ENCODE results near the gene TMEM150B.

TMEM150B gene

GRCh38 chr19:55325172-55325571 lies at the start of gene TMEM150B:
Gene TMEM150B, minus strand, starts transcription at chr19:55325341. Its CDS starts 4,305 bp downstream, at chr19:55321036.
- DNase-seq (ENCODE audit: low spot score), result no peak

DNA sequence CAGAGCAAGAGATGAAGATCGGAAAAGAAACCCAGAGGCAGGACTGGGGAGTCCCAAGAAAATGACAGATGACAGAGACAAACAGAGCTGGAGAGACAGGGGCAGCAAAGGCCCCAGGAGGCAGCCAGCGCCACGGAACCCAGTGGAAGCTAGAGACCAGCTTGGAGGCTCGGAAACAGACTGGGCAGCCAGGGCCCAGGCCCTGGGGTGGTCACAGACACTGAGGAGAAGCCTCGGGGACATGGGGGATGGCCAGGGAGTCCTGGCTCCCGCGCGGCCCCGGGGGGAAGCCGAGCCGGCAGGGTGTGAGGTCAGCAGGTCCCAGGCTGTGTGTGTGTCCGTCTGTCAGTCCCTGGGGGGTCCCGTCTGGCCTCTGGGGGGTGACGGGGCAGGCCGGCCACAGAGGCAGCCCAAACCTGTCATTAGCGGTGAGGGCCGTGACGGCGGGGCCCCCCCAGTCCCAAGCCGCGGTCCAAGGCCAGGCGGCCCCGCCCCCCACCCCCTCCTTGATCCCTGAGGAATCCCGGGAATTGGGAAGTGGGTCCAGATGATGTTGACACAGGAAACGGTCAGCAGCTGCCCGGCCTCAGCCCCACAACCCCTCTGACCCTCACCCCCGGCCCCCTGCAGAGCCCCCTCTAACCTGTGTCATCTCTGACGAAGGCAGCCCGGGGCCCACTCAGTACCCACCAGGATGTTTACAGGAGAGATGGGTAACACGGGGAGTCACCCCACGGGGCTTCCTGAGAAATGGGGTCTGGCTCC lies 49.0 kb upstream of the TMEM150B start:
- DNase-seq (ENCODE audit: low spot score), result no peak

DNA sequence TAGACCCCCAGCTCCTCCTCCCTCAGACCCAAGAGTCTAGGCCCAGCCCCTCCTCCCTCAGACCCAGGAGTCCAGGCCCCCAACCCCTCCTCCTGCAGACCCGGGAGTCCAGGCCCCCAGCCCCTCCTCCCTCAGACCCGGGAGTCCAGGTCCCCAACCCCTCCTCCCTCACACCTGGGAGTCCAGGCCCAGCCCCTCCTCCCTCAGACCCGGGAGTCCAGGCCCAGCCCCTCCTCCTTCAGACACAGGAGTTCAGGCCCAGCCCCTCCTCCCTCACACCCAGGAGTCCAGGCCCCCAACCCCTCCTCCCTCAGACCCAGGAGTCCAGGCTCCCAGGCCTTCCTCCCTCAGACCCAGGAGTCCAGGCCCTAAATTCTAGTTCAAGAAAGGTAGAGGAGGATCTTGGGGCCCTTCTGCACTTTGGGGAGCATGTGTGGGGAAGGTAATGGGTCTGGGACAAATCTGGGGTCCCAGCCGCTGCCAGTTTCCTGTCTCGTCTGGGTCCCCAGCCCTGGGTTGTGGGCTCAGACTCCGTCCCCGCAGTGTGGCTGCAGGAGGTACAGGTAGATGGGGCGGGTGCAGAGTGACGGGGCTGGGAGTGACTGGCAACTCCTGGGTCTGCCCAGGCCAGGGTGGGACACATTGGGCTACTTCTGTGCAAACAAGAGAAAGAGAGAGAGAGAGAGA lies 48.3 kb upstream of the TMEM150B start:
- DNase-seq (ENCODE audit: low spot score), result no peak

DNA sequence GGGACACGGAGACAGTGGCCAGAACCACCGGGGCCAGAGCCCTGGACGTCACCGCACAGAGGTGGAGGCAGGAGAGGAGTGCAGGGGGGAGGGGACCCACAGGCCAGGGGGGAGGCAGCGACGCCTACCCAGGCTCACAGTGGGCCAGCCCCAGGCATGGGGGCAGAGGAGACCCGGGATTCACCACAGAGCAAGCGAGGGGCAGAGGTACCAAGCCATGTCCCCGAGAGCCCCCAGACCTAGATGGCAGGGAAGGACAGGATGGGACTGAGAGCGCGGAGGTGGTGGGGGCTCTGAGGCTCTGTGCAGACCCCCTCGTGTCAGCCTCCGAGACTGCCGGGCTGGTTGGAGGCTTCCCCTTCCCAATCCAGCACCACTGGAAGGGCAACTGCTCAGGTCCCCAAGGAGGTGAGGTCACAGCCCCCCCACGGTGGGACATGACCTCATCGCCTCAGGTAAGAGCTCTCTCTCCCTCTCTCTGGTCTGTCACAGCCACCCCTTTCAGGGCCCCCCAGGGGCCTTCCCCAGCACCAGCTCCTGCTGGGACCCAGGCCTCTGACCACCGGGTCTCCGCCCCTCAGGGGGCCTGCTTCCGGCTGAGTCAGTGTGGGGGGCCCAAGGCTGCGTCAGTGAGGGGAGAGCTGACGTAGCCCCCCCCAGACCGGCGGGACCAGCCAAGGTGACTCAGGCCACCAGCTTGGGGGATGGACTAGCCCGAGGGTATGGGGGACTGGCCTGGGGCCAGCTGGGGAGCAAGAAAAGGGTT lies 47.4 kb upstream of the TMEM150B start:
- DNase-seq (ENCODE audit: low spot score), result no peak

DNA sequence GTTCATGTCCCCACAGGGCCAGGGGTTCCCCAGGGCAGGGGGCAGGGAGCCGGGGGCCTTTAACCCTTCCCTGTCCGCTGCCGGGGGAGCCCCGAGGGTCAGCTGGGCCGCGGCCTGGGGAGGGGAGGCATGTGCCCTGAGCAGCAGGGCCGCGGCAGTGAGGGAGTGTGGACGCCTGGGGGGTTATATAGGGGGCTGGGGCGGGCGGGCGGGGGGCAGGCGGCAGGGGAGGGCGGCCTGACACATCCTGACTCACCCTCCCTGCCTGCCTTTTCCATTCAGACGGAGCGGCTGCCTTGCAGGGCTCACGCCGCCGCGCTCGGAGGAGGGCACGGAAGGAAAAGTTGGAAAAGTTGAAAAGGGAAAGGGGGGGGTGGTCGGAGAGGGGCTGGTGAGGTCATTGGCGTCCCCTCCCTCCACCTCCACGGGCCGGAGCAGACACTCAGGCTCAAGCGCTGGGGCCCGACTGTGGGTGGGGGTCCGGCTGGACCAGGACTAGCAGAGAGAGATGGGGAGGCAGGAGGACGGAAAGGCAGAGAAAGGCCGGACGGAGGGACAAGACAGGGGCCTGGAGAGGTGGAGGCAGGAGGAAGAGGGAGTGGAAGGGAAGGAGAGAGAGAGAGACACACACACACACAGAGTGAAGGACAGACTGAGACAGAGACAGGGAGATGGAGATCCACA lies 45.3 kb upstream of the TMEM150B start, which contains the start of gene IL11:
IL11 (minus strand) TSS at position 159 of the 684 bp plus-strand sequence; CDS start at position 6, 153 bp downstream.
- no peak for DNase-seq (ENCODE audit: low spot score)

DNA sequence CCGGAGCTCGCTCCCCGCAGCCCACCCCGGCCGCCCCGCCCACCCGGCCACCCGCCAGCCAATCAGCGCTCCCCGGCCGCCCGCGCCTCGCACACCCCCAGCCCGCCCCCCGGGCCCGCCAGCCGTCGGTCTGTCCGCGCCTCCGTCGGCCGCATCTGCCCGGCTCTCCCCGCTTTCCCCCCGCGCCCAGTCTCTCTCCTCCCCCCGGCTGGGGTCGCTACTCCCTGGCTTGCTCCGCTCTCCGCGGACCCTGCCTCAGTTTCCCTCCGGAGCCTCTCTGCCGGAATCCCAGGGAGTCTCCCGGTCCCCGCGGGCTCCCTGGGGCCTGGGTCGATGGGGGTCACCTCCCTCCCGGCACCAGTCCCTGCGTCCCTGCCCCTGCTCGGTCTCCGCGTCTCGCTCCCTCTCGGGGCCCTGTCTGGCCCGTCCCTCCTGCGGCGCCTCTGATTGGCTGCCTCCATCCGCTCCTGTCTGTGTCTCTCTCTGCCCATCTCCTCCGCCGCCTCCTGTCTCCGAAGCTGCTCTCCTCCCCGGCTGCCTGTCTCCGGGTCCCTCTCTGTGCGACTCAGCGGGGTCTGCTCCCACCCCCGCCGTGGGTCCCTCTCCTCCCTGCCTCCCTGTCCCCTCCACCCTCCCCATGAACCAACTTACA lies 44.6 kb upstream of the TMEM150B start:
- no peak for DNase-seq (ENCODE audit: low spot score)

GRCh38 chr19:55368701-55369563 lies 43.8 kb upstream of the TMEM150B start:
- DNase-seq (ENCODE audit: low spot score), result no peak

DNA sequence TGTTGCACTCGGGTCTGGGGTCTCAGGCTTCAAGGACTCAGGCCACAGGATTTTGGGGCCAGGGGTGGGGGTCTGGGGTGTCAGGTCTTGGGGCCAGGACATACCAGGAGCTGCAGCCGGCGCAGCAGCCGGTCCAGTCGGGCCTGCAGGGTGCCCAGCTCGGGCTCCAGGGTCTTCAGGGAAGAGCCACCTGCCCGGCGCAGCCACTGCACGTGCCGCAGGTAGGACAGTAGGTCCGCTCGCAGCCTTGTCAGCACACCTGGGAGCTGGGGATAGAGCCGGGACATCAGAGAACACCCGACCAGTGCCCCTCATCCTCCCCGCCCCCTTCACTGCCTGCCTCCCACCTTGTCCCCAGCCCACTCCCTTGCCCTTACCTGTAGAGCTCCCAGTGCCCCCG lies 43.0 kb upstream of the TMEM150B start:
- DNase-seq (ENCODE audit: low spot score), result no peak

DNA sequence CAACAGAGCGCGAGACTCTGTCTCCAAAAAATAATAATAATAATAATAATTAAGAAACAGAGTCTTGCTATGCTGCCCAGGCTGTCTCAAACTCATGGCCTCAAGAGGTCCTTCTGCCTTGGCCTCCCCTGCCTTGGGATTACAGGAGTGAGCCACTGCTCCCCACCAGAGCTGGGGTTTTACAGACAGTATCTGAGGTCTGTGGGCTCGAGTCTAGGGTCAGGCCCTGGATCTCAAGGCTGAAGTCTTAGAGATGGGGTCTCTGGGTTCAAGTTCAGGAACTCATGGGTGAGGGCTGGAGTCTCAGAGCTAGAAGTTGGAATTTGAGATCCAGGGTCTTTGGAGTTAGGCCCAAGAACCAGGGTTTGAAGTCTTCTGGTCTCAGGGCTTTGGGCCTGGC lies 41.6 kb upstream of the TMEM150B start:
- no peak for DNase-seq (ENCODE audit: low spot score)

DNA sequence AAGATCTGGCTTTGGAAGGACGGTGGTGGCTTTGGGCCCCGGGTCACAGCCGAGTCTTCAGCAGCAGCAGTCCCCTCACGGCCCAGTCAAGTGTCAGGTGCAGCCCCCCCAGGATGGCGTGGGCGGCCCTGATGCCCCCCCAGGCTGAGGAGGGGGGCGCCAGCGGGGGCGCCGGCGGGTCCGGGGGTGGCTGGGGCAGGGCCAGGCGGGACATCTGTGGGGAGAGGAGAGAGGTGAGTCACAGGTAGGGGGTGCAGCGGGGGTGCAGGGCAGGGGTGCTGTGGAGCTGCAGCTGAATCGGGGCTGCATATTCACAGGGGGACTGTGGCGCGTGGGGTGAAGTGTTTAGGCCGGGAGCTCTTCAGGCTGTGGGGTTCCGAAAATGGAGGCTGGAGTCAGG lies 40.8 kb upstream of the TMEM150B start:
- no peak for DNase-seq (ENCODE audit: low spot score)

- DNase-seq (ENCODE audit: low spot score), result no peak
These were observed 40.1 kb upstream of the TMEM150B start for GRCh38 chr19:55365245-55365644.

DNA sequence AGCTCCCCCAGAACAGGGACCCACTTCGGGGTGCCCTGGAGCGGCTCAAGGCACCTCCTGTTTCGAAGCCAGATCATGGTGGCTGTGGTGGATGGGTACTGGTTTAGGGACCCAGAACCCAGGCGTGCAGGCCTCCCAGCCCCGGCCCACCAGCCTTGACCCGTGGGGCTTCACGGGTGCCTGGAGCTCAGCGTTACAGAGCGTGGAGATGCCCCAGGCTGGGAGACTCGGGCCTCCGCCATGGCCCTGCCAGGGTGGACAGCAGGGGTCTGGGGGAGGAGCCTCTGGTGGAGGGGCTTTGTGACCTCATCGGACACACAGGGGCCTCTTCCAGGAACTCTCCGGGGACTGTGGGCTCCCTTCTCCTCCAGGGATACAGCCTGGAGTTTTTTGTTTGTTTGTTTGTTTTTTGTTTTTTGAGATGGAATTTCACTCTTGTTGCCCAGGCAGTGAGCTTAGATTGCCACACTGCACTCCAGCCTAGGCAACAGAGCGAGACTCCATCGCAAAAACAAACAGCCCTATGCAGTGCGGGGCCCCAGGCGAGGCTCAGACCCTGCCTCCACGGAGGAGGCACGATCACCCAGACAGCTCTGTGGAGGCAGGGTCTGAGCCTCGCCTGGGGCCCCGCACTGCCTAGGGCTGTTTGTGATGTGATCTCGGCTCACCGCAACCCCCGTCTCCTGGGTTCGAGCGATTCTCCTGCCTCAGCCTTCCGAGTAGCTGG lies 38.0 kb upstream of the TMEM150B start, which contains the start of gene GARIN5B:
GARIN5B (minus strand) TSS at position 271 of the 727 bp plus-strand sequence; CDS start at position 77, 194 bp downstream.
- no peak for DNase-seq (ENCODE audit: low spot score)

- DNase-seq (ENCODE audit: low spot score), result no peak
These were observed 37.2 kb upstream of the TMEM150B start for GRCh38 chr19:55362174-55362989.

DNA sequence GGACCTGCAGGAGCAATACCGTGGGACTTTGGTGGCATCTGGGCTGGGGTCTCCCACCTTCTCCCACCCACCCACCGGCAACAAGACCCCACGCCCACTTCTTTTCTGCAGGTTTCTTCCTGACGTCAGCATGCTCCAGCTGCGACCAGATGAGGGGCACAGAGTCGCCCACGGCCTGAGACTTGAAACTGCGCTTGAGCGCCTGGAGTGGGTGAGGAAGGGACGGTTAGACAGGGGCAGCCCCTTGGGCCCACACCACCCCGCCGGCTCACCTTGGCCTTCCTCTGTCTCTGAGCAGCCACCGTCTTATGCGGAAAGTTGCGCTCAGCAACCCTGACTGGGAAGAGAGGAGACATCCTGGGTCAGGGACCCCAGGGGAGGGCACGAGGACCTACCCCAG lies 35.8 kb upstream of the TMEM150B start:
- no peak for DNase-seq (ENCODE audit: low spot score)

DNA sequence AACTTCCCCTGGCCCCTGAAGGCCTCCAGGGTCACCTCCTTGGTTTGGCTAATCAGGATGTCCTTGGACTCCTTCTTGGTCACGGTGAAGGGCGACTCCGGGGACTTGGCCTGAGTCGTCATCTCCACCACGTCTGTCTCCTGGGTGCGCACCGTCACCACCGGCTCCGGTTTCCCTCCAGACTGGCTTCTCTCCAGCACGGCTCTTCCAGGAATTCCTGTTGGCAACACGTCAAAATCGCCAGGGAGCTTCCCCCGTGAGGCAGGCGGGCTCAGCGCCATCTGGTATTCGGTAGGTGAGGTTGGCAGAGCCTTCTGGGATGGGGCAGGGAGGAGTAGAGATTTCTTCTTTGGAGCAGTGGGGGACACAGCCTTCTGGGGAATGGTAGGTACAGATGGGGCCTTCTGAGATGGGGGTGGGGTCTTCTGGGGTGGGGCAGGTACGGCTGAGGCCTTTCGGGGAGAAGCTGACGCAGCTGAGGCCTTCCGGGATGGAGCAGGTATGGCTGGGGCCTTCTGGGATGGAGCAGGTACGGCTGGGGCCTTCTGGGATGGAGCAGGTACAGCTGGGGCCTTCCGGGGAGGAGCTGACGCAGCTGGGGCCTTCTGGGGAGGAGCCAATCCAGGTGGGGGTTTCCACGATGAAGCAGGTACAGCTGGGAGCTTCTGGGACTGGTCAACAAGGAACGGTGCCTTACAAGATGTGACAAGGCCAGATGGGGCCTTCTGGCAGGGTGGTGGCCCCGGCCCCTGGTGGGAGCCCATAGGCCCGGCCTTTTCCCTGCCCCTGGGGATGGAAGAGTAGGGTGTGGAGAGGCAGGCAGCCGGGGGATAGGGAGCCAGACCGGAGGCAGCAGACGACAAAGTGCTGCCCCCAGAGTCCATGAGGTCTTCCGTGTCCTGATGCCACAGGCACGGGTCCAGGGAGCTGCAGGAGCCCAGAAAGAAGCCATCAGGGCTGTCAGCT lies 34.1 kb upstream of the TMEM150B start:
- no peak for DNase-seq (ENCODE audit: low spot score)

- no peak for DNase-seq (ENCODE audit: low spot score)
These were observed 33.4 kb upstream of the TMEM150B start for GRCh38 chr19:55358493-55358892.

GRCh38 chr19:55355213-55355821 lies 30.2 kb upstream of the TMEM150B start:
- DNase-seq (ENCODE audit: low spot score), result no peak
